ENCODE data around the gene CCNY. TPM values are rescaled to one million over a fixed set of nuclear protein-coding genes. Genes with fewer than 3 reads are reported as not detected.

The CCNY gene
- total and polyA plus RNA-seq, 2 donors (not counting 1 experiment from before 2014, with no cell fraction given), result 34.1 to 64.9 TPM

DNA sequence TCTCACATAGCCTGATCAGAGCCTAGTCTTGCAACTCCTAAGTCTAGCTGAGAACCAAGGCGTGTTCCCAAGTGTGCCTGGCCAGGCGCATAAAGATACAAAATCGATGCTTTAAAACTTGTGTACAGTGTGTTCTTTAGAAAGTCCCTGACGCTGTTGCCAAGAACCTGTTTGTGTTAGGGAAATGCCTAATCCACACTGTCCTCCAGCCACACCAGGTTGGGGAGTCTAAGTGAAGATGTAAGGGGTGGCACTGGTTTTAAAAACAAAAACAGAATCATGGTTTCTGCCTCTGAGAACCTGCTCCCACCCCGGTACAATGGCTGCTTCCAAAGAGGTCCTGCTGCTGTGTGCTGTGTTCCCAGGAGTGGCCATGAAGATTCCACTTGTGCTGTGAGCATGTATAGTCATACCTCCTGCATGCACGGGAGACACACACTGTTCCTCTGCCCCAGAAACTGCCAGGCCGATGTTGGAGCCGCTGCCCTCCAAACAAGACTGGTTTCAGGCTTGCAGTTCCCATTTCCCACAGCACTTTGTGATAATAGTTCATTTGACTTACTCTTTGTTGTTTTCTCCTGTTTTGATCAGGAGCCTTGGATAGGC is 88.5 kb downstream of the CCNY start:
- peaks cover 53% of the 10 kb centered on the region for H3K4me1 Mint-ChIP-seq

GRCh38 chr10:35425595-35425994 is 89.3 kb downstream of the CCNY start:
- no peak for ATAC-seq (ENCODE audit: low read depth)
- ChIA-PET CTCF (no interaction called here), POLR2A (no interaction called here)
- peaks cover 51% of the 10 kb centered on the region for H3K4me1 Mint-ChIP-seq
- no peak for DNase-seq
- no peak overlapping the region for H3K27ac Mint-ChIP-seq
- WGBS (ENCODE audit: insufficient coverage), result no CpG with 5 or more reads among the region's 1 CpG
- H3K4me3 ChIP-seq (ENCODE audit: control extremely low read depth in 1 of 5, extremely low read depth in 1 of 5, insufficient read depth in 1 of 5, low read depth in 2 of 5, low read length in 4 of 5), result no peak overlapping the region
- no peak overlapping the region for H3K27ac ChIP-seq (ENCODE audit: low read length in 2 of 2)
- no peak overlapping the region for H3K4me3 Mint-ChIP-seq
- no peak overlapping the region for H3K9ac ChIP-seq (ENCODE audit: low read length)
- H3K36me3 ChIP-seq (replicated peaks in 1 of 2; ENCODE audit: control extremely low read depth in 1 of 2, control insufficient read depth in 1 of 2, extremely low read depth in 1 of 2, insufficient read depth in 2 of 2, low read length in 1 of 2), result no peaks in the 10 kb centered on the region
- H2AFZ ChIP-seq (ENCODE audit: insufficient read depth, low read depth, low read length, poor library complexity, severe bottlenecking), result no peak overlapping the region
- TF ChIP-seq EZH2 (IDR thresholded peaks at IDR 0.05; ENCODE audit: borderline replicate concordance, insufficient read depth, low read depth, low read length, poor library complexity, severe bottlenecking) (no peak), CTCF (IDR thresholded peaks at IDR 0.05) (no peak)
- no peaks in the 10 kb centered on the region for H3K9me3 Mint-ChIP-seq (ENCODE audit: insufficient read depth)
- no peak overlapping the region for H3K4me2 ChIP-seq (replicated peaks; ENCODE audit: low read depth, low read length, poor library complexity, severe bottlenecking)
- H3K27me3 Mint-ChIP-seq, result no peaks in the 10 kb centered on the region
- H3K27me3 ChIP-seq (replicated peaks in 1 of 4; ENCODE audit: control extremely low read depth in 1 of 4, control insufficient read depth in 3 of 4, insufficient read depth in 4 of 4, low read length in 3 of 4), result no peaks in the 10 kb centered on the region
- no peaks in the 10 kb centered on the region for H3K9me3 ChIP-seq (ENCODE audit: control extremely low read depth in 1 of 3, control insufficient read depth in 2 of 3, insufficient read depth in 1 of 3, low read length in 2 of 3)
- peaks cover 69% of the 10 kb centered on the region for H4K20me1 ChIP-seq (ENCODE audit: control insufficient read depth, insufficient read depth, low read length, poor library complexity, severe bottlenecking)
- peaks cover 88% of the 10 kb centered on the region for H3K79me2 ChIP-seq (ENCODE audit: control insufficient read depth, insufficient read depth, low read length)
- peaks cover 4 to 9% of the 10 kb centered on the region in 2 donors for H3K4me1 ChIP-seq (ENCODE audit: control insufficient read depth in 2 of 2, insufficient read depth in 2 of 2, low read length in 2 of 2)
- intact Hi-C loops (cut with micrococcal nuclease), result no loop called here

More for the DNA sequence above, 88.5 kb downstream of the CCNY start:
- Histone ChIP-seq H3K4me3 (ENCODE audit: control extremely low read depth in 1 of 5, extremely low read depth in 1 of 5, insufficient read depth in 1 of 5, low read depth in 2 of 5, low read length in 4 of 5) (no peak overlapping the region), H3K9me3 (ENCODE audit: control extremely low read depth in 1 of 3, control insufficient read depth in 2 of 3, insufficient read depth in 1 of 3, low read length in 2 of 3) (no peaks in the 10 kb centered on the region), H2AFZ (ENCODE audit: insufficient read depth, low read depth, low read length, poor library complexity, severe bottlenecking) (no peak overlapping the region), H3K4me1 (ENCODE audit: control insufficient read depth in 2 of 2, insufficient read depth in 2 of 2, low read length in 2 of 2) (peaks cover 4 to 9% of the 10 kb centered on the region in 2 donors), H3K36me3 (replicated peaks in 1 of 2; ENCODE audit: control extremely low read depth in 1 of 2, control insufficient read depth in 1 of 2, extremely low read depth in 1 of 2, insufficient read depth in 2 of 2, low read length in 1 of 2) (no peaks in the 10 kb centered on the region), H3K4me2 (replicated peaks; ENCODE audit: low read depth, low read length, poor library complexity, severe bottlenecking) (no peak overlapping the region), H3K27ac (ENCODE audit: low read length in 2 of 2) (no peak overlapping the region), H4K20me1 (ENCODE audit: control insufficient read depth, insufficient read depth, low read length, poor library complexity, severe bottlenecking) (peaks cover 76% of the 10 kb centered on the region), H3K27me3 (replicated peaks in 1 of 4; ENCODE audit: control extremely low read depth in 1 of 4, control insufficient read depth in 3 of 4, insufficient read depth in 4 of 4, low read length in 3 of 4) (no peaks in the 10 kb centered on the region), H3K79me2 (ENCODE audit: control insufficient read depth, insufficient read depth, low read length) (peaks cover 91% of the 10 kb centered on the region), H3K9ac (ENCODE audit: low read length) (no peak overlapping the region)
- Mint-ChIP-seq H3K27me3 (no peaks in the 10 kb centered on the region), H3K27ac (no peak overlapping the region), H3K9me3 (ENCODE audit: insufficient read depth) (no peaks in the 10 kb centered on the region), H3K4me3 (no peak overlapping the region)
- ATAC-seq (ENCODE audit: low read depth) (no peak), DNase-seq (no peak)
- CTCF ChIA-PET, result no interaction called here
- WGBS (ENCODE audit: insufficient coverage), result 94% methylated on average over 2 of the region's 8 CpGs
- POLR2A ChIA-PET, result no interaction called here
- no peak for TF ChIP-seq EZH2 (IDR thresholded peaks at IDR 0.05; ENCODE audit: borderline replicate concordance, insufficient read depth, low read depth, low read length, poor library complexity, severe bottlenecking)
- TF ChIP-seq CTCF (IDR thresholded peaks at IDR 0.05), result no peak
- intact Hi-C loops (cut with micrococcal nuclease), result no loop called here
